B cell (primary cell): Measurements from ENCODE around the gene NSA2.

Experiments used
- EZH2 ChIP-seq: IDR thresholded peaks from 2 replicates; pipeline ENCODE4 v1.6.1; 2012; ENCODE audit warnings: borderline replicate concordance, low read depth, mild to moderate bottlenecking, moderate library complexity, low read length; ENCODE audit not compliant: insufficient read depth, poor library complexity, severe bottlenecking
- TF ChIP-seq, protein P1 (sequence below): fragments of 200-600 bp; IDR thresholded peaks from one replicate; pipeline ENCODE4 v1.8.0; 2022; ENCODE audit warnings: antibody characterized with exemption, mild to moderate bottlenecking

DNA sequence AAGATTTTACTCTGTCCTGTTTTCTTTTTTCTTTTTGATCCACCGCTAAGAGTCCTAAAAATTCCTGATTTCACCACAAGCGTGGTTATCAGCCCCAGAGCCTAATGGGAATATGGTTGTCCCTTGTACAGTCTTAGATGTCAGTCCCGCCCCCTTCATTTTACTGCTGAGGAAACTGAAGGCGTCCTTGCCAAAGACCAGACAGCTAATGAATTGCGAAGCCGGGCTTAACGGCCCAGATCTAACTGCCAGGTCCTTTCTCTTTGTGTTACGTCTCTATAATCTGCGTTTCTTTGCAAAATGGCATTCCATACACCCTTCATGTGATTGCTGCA, 497 bp downstream of the NSA2 start:
- TF ChIP-seq, protein P1, sequence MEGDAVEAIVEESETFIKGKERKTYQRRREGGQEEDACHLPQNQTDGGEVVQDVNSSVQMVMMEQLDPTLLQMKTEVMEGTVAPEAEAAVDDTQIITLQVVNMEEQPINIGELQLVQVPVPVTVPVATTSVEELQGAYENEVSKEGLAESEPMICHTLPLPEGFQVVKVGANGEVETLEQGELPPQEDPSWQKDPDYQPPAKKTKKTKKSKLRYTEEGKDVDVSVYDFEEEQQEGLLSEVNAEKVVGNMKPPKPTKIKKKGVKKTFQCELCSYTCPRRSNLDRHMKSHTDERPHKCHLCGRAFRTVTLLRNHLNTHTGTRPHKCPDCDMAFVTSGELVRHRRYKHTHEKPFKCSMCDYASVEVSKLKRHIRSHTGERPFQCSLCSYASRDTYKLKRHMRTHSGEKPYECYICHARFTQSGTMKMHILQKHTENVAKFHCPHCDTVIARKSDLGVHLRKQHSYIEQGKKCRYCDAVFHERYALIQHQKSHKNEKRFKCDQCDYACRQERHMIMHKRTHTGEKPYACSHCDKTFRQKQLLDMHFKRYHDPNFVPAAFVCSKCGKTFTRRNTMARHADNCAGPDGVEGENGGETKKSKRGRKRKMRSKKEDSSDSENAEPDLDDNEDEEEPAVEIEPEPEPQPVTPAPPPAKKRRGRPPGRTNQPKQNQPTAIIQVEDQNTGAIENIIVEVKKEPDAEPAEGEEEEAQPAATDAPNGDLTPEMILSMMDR: no peak
- TF ChIP-seq EZH2: no peak
